ENCODE data around the gene TTYH3. TPM values are rescaled to one million over a fixed set of nuclear protein-coding genes. Genes with fewer than 3 reads are reported as not detected.

TTYH3 gene
- total and polyA plus RNA-seq, 5 donors, result 8.1 to 25.0 (median 15.4) TPM

DNA sequence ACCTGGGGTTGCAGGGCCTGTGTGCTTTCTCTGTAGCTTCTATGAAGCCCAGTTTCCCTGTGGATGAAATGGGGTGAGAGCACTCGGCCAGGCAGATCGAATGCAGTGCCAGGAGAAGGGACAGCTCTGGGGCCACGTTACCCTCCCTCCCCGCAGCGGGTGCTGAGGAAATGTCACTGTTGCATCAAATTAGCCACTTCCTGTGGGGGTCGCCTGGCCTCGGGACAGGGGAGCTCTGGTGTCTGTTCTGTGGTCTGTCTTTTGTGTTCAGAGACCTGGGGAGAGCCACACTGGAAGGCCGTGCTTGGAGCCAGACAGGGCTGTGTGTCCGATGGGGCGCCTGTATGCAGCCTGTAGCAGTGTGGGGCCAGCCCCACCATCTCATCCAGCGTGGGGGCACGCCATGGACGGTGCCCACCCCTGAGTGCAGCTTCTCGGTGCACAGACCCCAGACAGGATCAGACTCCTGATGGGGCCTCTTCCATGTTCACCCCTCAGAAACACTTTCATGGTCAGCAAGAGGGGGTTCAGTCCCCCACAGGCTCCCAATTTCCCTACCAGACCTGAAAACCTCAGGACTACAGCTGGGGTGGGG is 13.6 kb downstream of the TTYH3 start:
- Histone ChIP-seq H3K9me3 (ENCODE audit: control insufficient read depth, low read length) (no peaks in the 10 kb centered on the region), H3K27me3 (ENCODE audit: control insufficient read depth, insufficient read depth) (no peaks in the 10 kb centered on the region), H3K4me1 (ENCODE audit: control insufficient read depth, insufficient read depth, low read length) (peaks cover 14% of the 10 kb centered on the region), H3K27ac (ENCODE audit: low read length) (no peak overlapping the region), H3K4me3 (ENCODE audit: low read length) (no peak overlapping the region)
- ATAC-seq (no peak), DNase-seq (no peak)
- intact Hi-C loops (cut with DNase I), result no loop called here
- WGBS, result 51% methylated on average over 14 of the region's 14 CpGs

DNA sequence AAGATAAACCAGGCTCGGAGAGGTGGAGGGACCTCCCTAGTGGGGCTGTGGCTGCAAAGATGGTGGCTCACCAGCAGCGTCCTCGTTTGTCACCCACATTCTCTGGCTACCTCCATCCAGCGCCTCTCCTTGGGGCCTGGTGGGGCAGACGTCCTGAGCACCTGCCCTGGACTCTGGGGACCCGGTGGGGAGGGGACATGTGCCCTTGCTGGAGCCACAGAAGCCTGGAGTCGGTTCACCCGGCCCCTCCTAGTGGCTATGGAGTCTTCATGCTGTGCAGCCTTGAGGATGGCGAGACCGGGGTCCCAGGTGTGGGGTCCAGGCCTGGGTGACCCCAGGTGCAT is 14.5 kb downstream of the TTYH3 start:
- H3K27me3 ChIP-seq (ENCODE audit: control insufficient read depth, insufficient read depth), result no peaks in the 10 kb centered on the region
- ATAC-seq, result no peak
- H3K4me3 ChIP-seq (ENCODE audit: low read length), result no peak overlapping the region
- no peaks in the 10 kb centered on the region for H3K9me3 ChIP-seq (ENCODE audit: control insufficient read depth, low read length)
- intact Hi-C loops (cut with DNase I), result no loop called here
- WGBS, result 86% methylated on average over 10 of the region's 10 CpGs
- H3K4me1 ChIP-seq (ENCODE audit: control insufficient read depth, insufficient read depth, low read length), result peaks cover 9% of the 10 kb centered on the region
- DNase-seq, result no peak
- H3K27ac ChIP-seq (ENCODE audit: low read length), result no peak overlapping the region

DNA sequence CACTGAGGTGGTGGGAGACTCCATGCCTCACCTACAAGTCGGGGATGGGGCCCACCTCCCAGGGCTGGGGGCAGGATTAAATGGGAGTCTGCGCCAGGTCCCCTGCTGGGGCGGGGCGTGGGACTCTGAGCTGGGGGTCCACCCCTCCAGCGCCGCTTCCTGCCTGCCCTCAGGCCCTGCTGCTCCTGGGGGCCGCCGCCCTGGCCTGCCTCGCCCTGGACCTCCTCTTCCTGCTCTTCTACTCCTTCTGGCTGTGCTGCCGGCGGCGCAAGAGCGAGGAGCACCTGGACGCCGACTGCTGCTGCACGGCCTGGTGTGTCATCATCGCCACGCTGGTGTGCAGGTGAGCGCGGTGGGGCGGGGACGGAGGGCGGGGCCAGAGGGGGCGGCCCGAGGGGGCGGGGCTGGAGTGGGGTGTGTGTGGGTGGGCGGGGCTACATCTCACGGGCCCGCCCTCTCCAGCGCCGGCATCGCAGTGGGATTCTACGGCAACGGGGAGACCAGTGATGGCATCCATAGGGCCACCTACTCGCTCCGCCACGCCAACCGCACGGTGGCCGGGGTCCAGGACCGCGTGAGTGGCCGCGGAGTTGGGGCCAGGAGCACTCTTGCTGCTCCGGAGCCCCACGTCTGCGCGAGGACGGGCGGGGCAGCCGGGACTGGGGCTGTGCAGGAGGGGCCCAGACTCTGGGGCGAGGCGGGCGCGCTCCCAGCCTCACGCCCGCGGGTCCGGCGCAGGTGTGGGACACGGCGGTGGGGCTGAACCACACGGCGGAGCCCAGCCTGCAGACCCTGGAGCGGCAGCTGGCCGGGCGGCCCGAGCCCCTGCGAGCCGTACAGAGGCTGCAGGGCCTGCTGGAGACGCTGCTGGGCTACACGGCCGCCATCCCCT is 15.1 kb downstream of the TTYH3 start:
- 85% methylated on average over 73 of the region's 73 CpGs for WGBS
- Histone ChIP-seq H3K4me3 (ENCODE audit: low read length) (no peak overlapping the region), H3K4me1 (ENCODE audit: control insufficient read depth, insufficient read depth, low read length) (peaks cover 5% of the 10 kb centered on the region), H3K27ac (ENCODE audit: low read length) (no peak overlapping the region), H3K27me3 (ENCODE audit: control insufficient read depth, insufficient read depth) (no peaks in the 10 kb centered on the region), H3K9me3 (ENCODE audit: control insufficient read depth, low read length) (no peaks in the 10 kb centered on the region)
- DNase-seq, result peak in 1 of 3 donors; percentile 66
- no peak for ATAC-seq
- intact Hi-C loops (cut with DNase I), result no loop called here

DNA sequence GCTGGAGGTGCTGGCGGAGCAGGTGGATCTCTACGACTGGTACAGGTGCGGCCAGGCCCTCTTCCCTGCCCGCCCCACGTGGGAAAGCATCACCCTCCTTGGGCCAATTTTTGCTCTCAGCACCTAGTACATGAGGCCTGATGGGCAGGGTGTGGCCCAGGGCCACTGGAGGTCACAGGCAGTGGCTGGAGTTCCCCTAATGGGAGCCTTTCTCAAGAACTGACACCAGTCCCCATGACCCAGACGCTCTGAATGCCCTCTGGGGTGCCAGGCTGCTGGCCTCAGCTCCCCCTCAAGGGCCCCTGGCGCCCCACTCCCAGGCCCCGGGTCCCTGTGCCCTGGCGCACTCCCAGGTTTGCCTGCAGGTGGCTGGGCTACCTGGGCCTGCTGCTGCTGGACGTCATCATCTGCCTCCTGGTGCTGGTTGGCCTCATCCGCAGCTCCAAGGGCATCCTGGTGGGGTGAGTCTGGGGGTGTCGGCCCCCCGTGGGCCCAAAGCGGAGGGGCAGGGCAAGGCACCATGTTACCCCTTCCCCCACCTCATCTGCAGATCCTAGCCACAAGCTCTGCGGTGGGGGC is 15.9 kb downstream of the TTYH3 start:
- Histone ChIP-seq H3K4me3 (ENCODE audit: low read length) (no peak overlapping the region), H3K9me3 (ENCODE audit: control insufficient read depth, low read length) (no peaks in the 10 kb centered on the region), H3K27me3 (ENCODE audit: control insufficient read depth, insufficient read depth) (no peaks in the 10 kb centered on the region), H3K27ac (ENCODE audit: low read length) (no peak overlapping the region), H3K4me1 (ENCODE audit: control insufficient read depth, insufficient read depth, low read length) (peaks cover 5% of the 10 kb centered on the region)
- WGBS, result 93% methylated on average over 15 of the region's 15 CpGs
- DNase-seq, result no peak
- intact Hi-C loops (cut with DNase I), result no loop called here
- no peak for ATAC-seq

DNA sequence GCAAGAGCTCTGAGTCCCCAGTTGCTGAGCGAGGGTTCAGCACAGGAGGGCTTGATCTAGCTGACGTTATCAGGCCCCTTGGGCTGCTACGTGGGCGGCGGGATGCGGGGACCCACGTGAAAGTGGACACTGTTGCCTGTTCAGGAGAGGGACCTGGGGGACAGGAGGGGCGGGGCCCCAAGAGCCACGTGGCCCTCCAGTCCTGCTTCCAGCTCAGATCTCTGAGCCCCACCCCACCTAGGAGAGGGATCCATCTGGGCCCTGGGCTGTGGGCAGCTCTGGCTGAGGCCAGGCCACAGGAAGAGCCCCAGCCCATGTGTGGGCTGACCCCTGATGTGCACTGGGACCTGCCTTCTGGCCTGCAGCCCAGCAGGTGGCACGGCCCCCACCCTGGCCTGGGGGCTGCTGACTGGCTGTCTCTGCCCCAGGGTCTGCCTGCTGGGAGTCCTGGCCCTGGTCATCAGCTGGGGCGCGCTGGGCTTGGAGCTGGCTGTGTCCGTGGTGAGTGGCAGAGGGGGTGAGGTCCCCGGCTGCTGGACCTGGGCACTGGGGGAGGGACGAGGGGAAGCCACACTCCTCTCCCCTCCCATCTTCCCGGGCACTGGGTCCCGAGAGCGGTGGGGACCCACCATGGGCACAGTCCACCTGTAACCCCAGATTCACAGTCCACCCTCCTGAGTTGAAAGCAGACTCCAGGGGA is 17.5 kb downstream of the TTYH3 start:
- intact Hi-C loops (cut with DNase I), result no loop called here
- WGBS, result 90% methylated on average over 18 of the region's 18 CpGs
- ATAC-seq (no peak), DNase-seq (no peak)
- H3K27me3 ChIP-seq (ENCODE audit: control insufficient read depth, insufficient read depth), result no peaks in the 10 kb centered on the region
- H3K27ac ChIP-seq (ENCODE audit: low read length), result no peak overlapping the region
- H3K4me1 ChIP-seq (ENCODE audit: control insufficient read depth, insufficient read depth, low read length), result peaks cover 2% of the 10 kb centered on the region
- H3K9me3 ChIP-seq (ENCODE audit: control insufficient read depth, low read length), result no peaks in the 10 kb centered on the region
- H3K4me3 ChIP-seq (ENCODE audit: low read length), result no peak overlapping the region

DNA sequence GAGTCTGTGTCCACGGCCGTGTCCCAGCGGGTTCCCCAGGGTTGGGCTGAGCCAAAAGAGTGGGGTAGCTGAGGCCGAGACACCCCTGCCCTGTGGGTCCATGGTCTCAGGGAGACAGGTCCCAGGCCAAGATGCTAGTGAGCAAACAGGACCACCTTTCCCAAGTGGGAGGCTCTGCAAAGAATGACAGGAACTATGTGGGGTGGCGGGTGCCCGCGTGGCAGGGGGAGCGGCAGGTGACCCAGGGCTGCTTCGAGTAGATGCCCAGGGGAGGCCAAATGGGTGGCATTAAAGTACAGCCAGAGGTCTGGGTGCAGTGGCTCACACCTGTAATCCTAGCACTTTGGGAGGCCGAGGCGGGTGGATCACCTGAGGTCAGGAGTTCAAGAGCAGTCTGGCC is 18.2 kb downstream of the TTYH3 start:
- 93% methylated on average over 11 of the region's 11 CpGs for WGBS

DNA sequence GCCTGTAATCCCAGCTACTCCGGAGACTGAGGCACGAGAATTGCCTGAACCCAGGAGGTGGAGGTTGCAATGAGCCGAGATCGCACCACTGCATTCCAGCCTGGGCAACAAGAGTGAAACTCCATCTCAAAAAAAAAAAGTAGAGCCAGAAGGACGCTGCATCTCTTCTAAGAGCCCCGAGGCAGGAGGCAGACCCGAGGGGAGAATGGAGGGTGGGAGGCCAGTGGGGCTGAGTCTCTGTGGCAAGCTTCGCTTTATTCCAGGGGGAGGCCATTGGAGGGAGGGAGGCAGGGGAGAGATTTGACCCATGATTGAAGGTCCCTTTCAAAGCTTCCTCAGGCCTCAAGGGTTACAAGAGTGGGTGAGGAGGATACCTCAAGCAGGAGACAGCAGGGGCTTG is 18.7 kb downstream of the TTYH3 start:
- H3K27ac ChIP-seq (ENCODE audit: low read length), result no peak overlapping the region
- ATAC-seq (no peak), DNase-seq (no peak)
- no peaks in the 10 kb centered on the region for H3K27me3 ChIP-seq (ENCODE audit: control insufficient read depth, insufficient read depth)
- 89% methylated on average over 8 of the region's 8 CpGs for WGBS
- no peak overlapping the region for H3K4me3 ChIP-seq (ENCODE audit: low read length)
- no peaks in the 10 kb centered on the region for H3K4me1 ChIP-seq (ENCODE audit: control insufficient read depth, insufficient read depth, low read length)
- intact Hi-C loops (cut with DNase I), result no loop called here
- H3K9me3 ChIP-seq (ENCODE audit: control insufficient read depth, low read length), result no peaks in the 10 kb centered on the region

More for the DNA sequence above, 18.2 kb downstream of the TTYH3 start:
- Histone ChIP-seq H3K27me3 (ENCODE audit: control insufficient read depth, insufficient read depth) (no peaks in the 10 kb centered on the region), H3K4me1 (ENCODE audit: control insufficient read depth, insufficient read depth, low read length) (no peaks in the 10 kb centered on the region), H3K27ac (ENCODE audit: low read length) (no peak overlapping the region), H3K9me3 (ENCODE audit: control insufficient read depth, low read length) (no peaks in the 10 kb centered on the region), H3K4me3 (ENCODE audit: low read length) (no peak overlapping the region)
- DNase-seq (no peak), ATAC-seq (no peak)
- intact Hi-C loops (cut with DNase I), result no loop called here

DNA sequence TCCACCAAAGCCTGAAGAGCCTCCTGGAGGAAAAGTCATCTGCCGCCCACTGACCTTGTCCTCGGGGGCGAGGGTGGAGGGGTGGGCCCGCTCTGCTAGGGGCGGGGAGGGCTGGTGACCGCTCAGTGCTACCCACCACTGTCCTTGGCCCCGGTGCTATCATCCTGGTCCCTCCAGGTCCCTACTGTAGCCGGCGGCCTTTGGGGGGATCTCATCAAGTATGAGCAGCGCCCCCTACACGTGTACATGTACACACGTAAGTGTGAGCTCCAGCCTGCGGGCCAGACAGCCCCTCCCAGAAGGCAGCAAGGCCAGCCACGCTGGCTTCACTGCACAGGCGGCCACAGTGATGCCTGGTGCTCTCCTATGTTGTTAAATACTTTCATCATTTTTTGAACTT is 19.6 kb downstream of the TTYH3 start:
- H3K4me3 ChIP-seq (ENCODE audit: low read length), result no peak overlapping the region
- ATAC-seq (no peak), DNase-seq (peak; percentile 10 to 52 (median 37))
- intact Hi-C loops (cut with DNase I), result no loop called here
- no peaks in the 10 kb centered on the region for H3K27me3 ChIP-seq (ENCODE audit: control insufficient read depth, insufficient read depth)
- 86% methylated on average over 15 of the region's 15 CpGs for WGBS
- H3K9me3 ChIP-seq (ENCODE audit: control insufficient read depth, low read length), result no peaks in the 10 kb centered on the region
- no peaks in the 10 kb centered on the region for H3K4me1 ChIP-seq (ENCODE audit: control insufficient read depth, insufficient read depth, low read length)
- H3K27ac ChIP-seq (ENCODE audit: low read length), result no peak overlapping the region

DNA sequence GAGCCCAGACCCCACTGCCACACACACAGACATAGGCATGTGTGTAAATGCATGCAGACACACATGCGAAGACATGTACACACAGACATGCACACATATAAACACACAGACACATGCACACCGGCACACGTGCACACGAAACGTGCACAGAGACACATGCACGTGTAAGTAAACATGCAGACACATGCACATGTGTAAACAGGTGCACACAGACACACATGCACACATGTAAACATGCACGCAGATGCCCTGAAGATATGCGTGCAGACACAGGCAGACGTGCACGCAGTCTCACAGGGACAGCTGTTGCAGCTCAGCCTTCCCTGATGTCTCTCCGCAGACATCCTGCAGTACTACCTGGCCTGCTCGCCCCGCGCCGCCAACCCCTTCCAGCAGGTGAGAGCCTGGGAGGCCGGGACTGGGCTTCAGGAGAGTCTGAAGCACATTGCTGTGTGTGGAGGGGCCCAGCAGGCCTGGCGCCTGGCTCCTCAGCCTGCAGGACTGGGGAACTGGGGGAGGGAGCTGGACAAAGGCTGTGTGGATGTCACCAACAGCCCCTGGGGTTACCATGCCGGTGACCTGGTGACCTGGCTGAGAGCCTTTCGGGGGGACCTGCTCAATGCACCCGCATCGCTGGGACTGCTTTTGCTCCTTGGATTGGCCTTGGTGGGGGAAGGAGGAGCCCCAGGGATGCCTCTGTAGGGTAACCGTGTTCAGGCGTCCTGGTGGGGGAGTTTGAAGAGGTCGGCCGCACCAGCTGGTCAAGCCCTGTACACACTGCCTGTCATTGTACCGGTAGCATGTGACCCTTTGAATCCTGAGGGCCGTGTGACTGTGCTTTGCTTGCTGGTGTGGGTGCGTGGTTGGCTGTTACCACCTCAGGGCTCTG is 20.3 kb downstream of the TTYH3 start:
- no peak for ATAC-seq
- DNase-seq, result peak; percentile 5 to 50 (median 20)
- 89% methylated on average over 28 of the region's 28 CpGs for WGBS
- intact Hi-C loops (cut with DNase I), result no loop called here
- Histone ChIP-seq H3K27me3 (ENCODE audit: control insufficient read depth, insufficient read depth) (no peaks in the 10 kb centered on the region), H3K4me3 (ENCODE audit: low read length) (no peak overlapping the region), H3K4me1 (ENCODE audit: control insufficient read depth, insufficient read depth, low read length) (no peaks in the 10 kb centered on the region), H3K9me3 (ENCODE audit: control insufficient read depth, low read length) (no peaks in the 10 kb centered on the region), H3K27ac (ENCODE audit: low read length) (no peak overlapping the region)

DNA sequence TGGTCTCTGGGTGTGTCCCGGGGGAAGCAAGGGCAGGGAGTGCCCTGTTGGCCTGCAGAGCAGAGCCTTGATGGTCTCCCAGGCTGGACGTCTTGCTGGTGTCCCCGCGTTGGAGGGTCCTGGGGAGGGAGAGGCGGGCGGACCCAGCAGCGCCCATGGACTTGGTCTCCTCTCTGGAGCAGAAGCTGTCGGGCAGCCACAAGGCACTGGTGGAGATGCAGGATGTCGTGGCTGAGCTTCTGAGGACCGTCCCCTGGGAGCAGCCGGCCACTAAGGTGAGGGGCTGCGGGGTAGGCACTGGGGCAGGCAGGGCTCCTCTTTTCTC is 20.9 kb downstream of the TTYH3 start:
- Histone ChIP-seq H3K4me3 (ENCODE audit: low read length) (no peak overlapping the region), H3K9me3 (ENCODE audit: control insufficient read depth, low read length) (no peaks in the 10 kb centered on the region), H3K27me3 (ENCODE audit: control insufficient read depth, insufficient read depth) (no peaks in the 10 kb centered on the region), H3K27ac (ENCODE audit: low read length) (no peak overlapping the region), H3K4me1 (ENCODE audit: control insufficient read depth, insufficient read depth, low read length) (no peaks in the 10 kb centered on the region)
- peak; percentile 10 to 51 (median 39) for DNase-seq
- WGBS, result 91% methylated on average over 12 of the region's 12 CpGs
- intact Hi-C loops (cut with DNase I), result no loop called here
- no peak for ATAC-seq
